NCI-H446 treated with DMSO at 0.1 percent for 48 hours (cell line): ENCODE results near the gene CD151.

ENCODE experiments used
- DNase-seq: peaks from one replicate; lab custom pipeline; 2025; lab: John Stamatoyannopoulos, UW

Gene CD151

DNA sequence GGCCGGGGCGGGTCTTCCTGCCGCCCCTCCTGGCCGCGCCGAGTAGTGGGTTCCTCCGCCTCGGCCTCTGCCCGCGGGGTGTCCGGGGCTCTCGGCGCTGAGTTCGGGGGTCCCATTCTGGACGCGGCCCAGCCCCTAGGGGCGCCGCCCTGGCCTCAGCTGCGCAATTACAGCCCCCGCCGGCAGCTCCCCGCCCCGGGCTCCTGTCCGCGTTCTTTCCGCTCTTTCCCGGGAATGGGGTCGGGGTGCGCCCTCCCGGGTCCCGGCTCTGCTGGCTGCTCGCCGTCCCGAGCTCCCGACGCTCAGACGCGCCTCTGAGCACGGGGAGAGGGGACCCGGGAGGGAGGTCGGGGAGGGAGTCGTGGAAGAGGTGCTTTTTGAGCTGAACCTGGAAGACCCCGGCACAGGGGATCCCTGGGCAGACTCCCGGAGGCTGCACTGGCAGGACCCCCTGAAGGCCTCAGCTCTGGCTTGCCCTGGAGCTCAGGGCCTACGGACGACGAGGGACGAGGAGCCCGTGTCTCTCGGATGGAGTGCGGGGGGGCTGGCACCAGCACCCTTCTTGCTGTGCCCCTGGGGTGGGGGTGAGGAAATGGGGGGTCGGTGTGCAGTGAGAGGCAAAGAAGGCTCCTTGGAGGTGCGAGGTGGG is 10.5 kb downstream of the CD151 start:
- DNase-seq: no peak

DNA sequence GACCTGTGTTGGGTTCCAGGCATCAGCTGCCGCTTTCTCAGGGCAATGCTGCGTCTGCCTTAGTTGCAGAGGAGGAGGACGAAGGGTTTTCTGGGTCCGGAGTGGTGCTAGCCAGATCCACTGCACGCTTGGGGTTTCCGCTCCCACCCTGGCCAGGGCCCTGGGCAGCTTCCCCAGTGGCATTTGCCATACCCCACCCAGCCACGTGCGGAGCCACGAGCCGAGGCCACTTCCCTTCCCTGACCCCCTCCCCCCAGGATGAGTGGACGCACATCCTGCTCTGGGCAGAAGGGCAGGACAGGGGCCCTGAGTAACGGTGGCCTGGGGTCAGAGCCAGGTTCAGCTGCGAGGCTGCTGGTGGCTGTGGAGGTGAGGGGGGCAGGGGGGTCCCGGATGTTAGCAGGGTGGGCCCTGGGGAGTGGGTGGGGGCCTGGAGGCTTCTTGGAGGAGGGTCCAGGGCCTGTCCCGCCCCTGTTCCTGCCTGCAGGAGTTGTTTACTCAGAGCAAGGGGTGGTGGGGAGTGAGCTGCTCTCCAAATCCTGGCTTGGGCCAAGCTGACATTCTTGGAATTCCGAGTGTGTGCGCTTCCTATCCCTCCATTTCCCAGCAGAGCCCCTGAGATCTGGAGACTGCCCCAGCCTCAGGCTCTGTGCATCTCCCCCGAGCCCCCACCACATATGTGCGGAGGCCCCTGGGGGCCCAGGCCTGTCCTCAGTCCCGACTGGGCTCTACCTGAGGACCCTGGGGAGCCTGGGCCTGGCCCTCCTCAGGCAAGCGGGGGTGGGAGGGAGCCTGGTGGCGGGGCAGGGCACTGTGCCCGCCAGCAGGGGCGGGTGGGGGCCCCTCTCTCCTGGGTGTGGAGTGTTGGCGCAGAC is 11.3 kb downstream of the CD151 start:
- peak; percentile 52 for DNase-seq

DNA sequence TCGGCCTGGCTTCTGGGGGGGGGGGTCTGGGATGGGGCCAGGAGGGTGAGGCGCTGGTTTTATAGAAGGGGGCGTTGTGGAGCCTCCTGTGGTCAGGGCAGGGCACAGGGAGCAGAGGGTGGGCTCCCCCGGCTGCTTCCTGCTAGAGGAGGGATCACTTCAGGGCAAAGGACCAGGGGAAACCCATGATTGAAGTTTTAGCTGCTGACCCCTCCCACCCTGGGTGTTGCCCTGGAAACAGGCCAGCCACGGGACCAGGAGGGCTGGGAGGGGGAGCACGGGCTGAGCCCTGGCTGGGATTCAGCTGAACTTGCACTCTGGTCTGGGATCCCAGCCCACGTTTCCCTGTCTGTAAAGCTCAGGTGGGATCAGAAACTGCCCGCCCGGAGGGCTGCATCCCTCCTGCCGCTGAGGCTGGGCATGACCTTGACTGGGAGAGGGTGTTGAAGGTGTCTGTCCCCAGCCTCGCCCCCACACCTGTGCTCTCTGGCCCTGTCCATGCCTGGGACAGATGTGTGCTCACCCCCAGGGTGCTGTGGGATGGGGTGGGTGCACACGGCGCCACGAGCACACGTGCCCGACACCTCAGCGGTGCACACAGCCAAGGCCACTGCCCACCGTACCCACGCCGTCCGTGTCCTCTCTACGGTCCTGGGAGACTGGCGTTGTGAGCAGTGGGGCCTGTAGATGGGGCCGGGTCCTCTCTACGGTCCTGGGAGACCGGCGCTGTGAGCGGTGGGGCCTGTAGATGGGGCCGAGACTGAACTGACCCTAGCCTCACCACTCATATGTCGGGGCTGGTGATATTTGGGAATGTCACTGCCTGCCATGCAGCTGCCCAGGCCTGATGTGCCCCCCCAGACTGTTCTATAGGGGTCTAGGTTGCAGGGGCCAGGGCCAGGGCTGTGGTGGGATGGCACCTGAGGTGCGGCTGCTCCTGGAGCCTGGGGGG is 12.2 kb downstream of the CD151 start:
- DNase-seq: peak; percentile 58

DNA sequence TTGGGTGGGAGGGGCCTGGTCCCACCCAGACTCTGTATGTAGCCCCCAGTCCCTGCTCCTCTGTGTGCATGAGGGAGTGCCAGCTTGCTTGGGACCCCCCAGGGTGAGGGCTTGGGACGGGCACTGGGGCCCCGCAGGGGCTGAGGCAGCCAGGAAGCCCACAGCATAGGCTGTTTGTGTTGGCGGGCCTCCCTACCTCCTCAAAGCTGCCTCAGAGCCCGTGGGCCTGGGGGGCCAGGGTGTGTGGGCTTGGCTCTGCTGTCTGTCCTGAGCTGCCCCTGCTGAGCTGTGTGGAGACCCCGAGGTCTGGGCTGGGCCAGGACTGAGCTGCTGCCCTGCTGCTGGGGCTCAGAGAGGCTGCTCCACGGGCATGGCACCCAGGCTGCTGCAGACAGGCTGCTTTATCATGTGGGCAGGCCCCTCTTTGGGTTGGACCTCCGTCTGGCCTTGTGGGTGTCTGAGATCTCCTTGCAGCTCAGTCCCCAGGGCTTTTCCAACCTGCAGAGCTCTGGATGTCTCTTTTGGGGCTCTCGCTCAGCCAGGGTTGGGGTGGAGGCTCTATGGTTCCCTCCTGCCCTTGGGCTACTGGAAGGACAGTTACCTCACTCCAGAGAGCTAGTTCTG is 13.2 kb downstream of the CD151 start:
- no peak for DNase-seq

DNA sequence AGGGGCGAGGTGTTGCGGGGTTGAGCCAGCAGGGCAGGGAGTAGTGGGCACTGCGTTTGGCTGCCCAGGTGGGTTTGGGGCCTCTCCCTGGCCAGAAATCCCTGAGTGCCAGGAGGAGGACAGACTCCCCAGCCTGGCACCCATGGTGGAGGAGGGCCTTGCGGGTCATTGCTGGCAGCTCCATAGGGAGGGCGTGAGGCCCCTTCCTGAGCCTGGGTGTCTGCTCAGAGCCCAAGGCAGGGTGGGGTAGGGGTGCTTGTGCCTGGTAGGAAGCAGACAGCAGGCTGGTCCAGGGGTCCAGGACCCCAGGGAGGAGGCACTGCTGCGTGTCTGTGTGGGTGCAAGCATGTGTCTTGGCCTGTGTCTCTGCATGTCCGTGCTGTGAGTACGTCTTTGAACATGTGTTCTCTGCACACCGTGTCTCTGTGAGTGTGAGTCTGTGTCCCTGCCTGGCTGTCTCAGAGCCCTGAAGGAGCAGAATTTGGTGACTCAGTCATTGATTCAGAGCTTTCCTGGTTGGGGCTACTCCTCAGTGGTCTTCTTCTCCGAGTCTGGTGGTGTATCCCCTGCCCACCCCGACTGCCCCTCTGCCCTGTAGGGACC is 13.8 kb downstream of the CD151 start:
- DNase-seq: no peak

DNA sequence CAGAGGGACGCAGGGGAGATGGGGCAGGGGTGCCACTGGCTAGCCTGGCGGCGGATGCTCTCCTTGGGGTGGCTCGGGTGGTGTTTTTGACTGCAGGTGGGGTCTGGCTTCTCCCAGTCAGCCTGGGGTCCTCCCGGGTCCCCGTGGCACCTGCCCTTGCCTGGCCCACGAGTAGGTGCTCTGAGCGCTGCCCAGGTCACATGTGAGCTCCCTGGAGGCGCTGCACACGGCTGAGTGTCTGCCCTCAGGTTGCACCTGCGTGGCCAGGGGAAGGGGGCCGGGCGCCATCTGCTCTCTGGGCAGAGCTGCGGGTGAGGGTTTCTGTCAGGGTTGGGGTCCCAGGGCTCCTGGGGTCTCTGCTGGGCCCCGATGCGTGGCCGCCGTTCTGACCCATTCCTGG is 15.1 kb downstream of the CD151 start:
- DNase-seq: no peak

DNA sequence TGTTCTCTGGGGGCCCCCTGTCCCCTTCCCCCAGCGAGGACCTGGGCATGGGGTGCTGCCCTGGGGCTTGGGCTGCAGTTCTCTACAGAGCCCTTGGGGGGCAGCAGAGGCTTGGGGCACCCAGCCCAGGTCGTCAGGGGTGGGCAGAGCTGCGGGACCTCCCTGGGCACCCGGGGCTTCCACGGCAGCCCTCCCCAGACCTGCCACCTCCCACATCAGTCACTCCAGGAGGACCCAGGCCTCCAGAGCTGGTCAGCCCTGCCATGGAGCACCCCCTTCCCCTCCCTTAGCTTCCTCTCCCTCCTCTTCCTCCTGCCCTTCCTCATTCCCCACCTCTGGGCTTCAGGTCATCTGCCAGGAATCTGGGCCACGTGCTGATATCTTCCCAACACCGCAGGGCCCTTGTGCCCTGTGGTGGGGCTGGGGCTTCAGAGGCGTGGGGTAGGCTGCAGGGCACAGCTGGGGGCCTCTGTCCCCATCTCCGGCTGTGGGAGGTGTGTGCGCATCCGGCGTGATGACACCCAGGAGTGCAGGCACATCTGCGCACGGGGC is 15.7 kb downstream of the CD151 start:
- DNase-seq: no peak

DNA sequence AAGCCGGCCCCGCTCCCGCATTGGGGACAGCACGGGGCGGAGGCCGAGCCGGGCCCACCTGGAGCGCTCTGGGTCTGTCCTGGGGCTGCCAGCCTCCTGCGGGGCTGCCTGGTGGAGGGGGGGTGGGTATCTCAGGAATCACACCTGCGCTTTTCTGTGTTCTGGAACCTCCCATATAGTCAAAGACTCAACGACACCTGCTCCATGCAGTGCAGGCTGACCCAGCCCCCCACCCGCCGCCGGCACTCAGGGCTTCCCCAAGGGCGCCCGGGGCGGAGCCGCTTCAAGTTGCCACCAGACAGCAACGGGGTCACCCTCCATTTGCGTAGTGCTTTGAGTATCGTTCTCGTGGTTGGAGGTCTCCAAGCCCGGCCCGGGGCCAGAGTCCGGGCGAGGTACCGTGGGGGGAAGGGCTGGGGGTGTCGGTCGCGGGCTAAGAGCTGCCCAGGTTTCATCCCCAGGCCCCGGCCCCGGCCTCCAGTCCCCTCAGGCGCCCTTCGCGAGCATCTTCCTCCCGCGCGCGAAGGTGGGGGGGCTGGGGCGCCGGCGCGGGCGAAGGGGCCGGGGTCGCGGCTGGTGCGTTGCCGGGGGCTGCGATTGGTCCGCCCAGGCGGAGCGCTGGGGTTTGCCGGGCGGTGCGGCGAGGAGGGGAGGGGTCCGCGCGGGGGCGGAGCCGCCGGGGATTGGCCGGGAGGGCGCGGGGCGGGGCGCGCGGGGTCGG is 16.5 kb downstream of the CD151 start:
- no peak for DNase-seq

DNA sequence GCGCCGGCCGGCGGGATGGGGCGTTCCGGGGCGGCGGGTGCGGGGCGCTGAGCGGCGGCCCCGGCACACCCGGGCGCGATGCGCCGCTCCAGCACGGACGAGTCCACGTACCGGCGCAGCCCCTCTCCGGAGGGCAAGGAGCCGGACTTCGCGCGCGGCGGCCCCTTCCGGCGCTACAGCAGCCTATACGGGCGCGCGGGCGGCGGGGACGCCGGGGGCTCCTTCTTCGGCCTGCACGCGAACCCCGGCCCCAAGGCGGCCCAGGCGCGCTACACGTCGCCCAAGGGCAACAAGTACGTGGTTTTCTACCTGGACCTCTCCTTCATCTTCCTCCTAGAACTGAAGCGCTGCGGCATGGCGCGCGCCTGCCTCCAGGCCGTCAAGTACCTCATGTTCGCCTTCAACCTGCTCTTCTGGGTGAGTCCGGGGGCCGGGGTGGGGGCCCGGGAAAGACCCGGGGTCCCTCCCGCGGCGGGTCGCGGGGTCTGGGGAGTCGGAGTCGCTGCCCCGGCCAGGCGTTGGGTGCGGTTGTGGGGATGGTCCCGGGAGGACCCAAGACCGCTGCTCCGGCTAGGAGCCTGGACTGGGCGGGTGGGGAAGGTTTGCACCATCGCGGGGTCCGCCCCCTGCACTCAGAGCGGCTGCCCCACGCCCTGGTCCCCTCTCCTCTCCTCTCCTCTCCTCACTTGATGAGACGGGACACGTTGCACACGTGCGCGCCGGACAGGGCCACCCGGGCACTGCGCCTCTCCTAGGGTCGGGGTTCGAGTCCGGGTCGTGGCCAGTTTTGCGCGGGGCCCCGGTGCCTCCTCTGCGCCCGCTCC is 17.4 kb downstream of the CD151 start:
- no peak for DNase-seq

DNA sequence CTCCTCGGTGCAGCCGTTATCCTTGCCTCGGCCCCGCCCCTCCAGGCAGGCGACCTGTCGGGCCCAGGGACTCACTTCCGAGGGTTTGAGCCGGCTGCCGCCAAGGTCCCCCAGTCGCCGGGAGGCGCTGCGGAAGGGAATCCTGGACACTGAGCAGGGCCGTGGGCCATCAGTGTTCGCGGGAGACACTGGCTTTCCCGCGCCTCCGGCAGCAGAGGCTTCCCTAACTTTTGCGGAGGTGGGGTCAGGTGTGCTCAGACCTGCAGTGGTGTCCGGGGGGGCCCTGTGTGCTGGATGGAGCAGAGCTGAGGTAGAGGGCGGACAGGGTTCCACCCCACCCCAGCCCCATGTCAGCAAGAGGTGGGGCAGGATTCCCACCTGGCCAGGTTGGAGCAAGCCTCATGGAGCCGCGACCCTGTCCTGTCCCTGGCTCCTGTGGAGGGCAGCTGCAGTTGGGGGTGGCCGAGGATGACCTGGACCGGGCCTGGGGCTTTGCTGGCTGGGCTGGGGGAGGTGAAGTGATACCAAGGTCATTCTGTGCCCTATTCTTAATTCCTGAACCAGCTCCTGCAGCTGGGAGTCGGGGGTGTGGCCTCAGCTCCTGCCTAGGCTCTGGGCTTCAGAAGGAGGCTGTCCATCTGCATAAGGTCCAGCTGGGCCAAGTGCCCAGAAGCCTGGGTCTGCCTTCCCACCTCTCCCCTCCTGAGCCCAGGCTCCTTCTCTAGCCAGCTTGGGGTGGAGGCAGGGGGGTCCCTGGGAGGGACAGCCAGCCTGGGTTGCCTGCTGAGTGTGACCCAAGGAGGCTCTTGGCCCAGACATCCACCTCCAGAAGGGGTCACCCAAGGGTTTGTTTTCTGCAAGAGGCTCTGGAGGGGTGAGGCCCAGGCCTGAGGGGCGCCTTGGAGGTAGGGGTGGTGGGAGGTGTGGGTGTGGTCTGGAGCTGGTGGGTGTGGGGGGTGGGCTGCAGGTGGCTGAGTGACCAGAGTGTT is 18.3 kb downstream of the CD151 start:
- DNase-seq: no peak

DNA sequence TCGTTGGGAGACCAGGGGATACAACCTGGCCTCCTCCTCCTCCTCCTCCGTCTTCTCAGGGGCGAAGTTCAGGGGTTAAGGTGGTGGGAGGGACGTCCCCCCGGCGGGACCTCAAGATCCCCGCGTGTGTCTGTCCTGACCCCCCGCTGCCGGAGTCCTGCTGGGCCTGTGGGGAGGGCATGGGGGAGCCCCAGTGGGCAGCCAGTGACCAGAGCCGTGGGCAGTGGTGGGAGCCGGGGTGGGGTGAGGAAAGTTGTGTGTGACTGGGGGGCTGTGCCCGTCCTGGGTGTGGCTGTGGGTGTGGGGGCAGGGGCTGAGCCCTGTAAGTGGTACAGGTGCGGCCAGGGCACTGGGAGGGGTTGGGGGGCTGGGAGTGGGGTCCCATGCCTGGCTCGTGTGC is 20.0 kb downstream of the CD151 start:
- DNase-seq: no peak

DNA sequence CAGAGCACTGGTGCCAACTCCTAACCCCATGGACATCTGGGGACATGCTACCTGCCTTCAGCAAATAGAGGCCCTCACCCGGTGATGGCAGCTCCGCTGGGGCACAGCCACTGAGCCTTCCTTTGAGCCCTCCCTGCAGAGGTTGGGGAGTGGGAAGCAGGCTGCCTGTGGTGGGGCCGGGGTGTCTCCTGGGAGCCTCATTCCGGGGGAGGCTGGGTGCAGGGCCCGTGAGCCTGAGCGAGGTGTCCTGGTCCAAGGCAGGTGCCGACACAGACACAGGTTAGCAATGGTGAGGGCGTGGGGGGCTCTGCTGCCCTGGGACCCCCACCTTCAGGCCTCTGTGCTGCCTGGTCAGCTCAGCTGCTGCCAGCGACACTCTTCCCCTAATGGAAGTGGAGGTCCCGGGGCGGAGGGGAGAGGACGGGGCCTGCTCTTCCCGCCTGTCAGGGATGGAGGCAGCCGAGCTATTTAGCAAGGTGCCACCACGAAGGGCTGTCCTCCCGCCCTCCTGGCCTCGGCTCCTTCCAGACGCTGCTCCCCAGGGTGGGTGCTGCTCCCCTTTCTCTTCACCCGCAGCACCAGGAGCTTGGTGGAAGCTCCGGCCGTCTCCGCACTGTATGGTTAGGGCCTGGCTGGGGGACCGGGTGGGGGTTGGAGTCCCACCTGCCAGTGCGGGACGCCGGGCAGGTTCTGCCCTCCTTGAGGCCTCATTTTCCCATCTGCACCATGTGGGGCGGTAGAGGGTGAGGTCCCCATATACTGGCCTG is 21.1 kb downstream of the CD151 start:
- DNase-seq: no peak

DNA sequence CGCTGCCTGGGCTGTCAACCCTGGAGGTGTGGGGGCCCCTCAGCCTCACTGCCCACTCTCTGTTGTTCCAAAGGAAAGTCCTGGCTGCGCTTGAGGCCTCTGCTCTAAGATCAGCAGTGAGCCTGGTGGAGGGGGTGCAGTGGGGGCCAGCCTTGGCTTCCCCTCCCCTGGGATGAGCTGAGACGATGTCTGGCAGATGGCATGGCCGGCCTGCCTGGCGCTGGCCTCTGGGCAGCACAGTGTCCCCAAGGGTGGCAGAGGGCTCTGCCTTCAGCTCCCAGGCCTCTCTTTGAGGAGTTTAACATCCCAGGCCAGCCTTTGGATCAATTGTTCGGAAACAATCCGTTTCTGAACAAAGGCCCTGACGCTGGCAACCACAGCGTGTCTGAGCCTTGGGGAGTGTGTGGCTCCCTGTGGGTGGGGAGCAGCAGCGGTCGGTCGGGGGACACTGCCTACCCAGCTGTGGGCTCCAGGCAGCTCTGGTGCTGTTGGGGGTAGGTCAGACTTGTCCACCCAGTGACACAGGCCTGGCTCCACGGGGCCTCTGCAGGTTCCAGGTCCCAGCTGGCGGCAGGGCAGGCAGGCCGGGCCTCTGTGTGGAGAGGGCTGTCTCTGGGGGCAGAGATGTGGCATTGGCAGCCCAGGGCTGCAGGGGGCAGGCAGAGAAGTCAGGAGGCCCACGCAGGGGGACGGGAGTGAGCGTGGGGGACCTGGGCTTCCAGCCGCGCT is 22.0 kb downstream of the CD151 start:
- no peak for DNase-seq

DNA sequence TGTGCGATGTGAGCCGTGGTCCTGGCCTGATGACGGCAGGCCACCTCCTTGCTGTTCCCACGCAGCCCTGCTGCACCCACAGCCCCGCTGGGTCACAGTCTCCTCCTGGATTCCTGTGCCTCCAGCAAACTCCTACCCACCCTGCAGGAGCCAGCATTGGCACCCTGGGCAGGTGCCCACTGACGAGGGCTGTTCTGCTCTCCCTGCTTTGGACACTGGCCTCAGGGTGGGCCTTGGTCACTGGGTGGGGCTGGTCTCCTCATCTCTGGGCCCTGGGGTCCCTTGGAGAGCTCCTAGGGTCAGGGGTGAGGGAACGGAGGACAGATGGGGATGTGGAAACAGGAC is 22.6 kb downstream of the CD151 start:
- DNase-seq: no peak

DNA sequence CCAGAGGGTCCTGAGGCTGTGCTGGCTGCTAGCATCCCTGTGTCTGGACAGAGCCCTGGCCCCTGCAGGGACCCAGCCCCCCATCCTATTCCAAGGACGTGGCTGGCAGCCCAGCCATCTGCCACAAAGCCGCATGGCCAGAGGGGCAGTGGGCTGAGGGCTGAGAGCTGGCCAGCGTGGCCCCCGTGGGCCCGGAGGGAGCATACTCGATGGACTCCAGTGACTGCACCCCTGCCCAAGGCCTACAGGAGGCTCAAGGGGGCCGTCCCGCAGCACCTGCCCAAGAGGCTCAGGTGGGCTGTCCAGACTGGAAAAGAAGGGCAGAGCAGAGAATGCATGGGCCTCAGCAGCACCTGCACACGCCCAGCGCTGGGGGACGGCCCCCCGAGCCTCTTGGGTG is 23.0 kb downstream of the CD151 start:
- DNase-seq: no peak

DNA sequence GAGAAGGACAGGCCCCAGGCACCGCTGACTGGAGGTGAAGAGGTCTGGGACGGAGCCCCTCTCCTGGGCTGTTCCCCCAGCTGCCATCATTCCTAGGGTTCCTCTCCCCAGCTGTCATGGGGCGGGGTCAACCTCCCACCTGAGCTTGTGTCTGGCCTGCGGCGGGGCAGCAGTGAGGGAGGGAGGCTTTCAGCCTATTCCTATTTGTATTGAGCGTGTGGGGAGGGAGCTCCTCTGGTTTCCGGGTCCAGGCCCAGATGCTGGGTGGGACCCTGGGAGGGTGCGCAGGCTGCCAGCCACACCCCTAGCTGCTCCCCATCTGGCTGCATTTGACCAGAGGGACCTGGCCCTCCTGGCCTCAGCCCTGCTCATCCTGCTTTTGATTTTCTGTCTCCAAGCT is 23.6 kb downstream of the CD151 start:
- DNase-seq: no peak
